DMS79 treated with DMSO at 0.1 percent for 48 hours (cell line): Measurements from ENCODE around the gene PKP4.
A peak's percentile ranks its signal among the peaks of the same experiment; 100 is the strongest.

Experiments
- DNase-seq: peaks from one replicate; lab custom pipeline; 2025; lab: John Stamatoyannopoulos, UW

PKP4 gene

DNA sequence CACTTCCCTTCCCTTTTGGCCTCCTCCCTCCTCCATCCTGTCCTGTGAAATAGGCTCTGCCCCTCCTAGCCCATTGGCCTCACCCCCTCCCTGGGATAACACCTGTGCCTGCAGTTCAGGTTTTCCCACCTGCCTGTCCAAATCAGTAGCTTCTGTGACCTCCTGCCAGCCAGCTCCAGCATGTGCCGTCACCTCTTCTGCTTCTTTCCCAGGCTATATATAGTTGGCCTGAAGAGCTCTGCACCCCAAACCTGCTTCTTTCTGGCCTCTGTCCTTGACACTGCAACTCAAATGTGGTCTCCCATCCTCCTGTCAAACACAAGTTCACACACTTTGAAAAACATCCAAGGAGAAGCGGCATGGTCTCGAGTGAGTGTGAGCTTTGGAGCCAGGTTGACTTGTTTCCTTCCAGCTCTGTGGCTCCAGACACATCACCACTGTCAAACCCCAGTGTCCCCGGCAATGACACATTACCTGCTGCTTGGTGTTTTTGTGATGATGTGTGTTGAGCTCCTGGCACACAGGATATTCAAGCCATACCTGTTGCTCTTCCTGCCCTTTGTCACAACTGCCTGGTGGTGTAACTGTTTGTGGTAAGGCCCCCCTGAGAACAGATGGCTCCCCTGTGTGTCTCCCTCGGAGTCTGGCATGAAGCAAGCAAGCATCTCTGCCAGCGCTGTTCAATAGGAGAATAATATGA lies 194.8 kb downstream of the PKP4 start:
- no peak for DNase-seq

GRCh38 chr2:158655628-158656027 lies 198.9 kb downstream of the PKP4 start:
- no peak for DNase-seq

GRCh38 chr2:158656492-158657229 lies 199.9 kb downstream of the PKP4 start:
- DNase-seq = no peak

GRCh38 chr2:158658396-158658795 lies 201.6 kb downstream of the PKP4 start:
- no peak for DNase-seq

DNA sequence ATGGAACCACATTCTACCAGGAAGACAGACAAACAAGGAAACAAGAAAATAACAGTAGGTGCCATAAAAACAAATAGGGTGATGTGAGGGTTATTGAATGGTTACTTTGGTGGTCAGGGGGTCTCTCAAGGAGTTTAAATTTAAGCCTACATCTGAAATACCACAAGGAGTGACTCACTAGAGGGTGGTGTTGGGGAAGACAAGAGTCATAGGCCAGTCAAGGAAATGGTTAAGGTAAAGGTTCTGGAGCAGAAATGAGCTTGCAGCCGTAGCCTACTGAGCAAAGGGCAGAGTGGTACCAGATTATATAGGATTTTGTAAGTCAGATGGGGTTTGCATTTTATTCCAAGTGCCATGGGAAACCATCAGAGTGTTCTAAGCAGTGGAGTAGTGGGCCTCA lies 202.7 kb downstream of the PKP4 start:
- DNase-seq = no peak

DNA sequence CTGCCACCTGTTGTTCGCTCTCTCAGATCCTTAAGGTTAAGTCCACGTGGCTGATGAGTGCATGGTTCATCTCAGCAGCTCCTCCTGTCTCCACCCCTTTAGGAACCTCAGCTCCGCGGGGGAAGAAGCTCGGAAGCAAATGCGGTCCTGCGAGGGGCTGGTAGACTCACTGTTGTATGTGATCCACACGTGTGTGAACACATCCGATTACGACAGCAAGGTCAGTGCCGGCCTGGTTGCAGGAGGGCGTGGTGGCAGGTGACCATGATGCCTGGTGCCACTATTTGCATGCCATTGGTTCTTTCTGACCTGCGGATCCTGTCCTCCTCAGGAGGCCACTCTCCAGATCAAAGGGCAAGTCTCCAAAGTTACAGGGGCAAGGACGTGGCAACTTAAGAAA lies 204.5 kb downstream of the PKP4 start:
- DNase-seq = no peak

DNA sequence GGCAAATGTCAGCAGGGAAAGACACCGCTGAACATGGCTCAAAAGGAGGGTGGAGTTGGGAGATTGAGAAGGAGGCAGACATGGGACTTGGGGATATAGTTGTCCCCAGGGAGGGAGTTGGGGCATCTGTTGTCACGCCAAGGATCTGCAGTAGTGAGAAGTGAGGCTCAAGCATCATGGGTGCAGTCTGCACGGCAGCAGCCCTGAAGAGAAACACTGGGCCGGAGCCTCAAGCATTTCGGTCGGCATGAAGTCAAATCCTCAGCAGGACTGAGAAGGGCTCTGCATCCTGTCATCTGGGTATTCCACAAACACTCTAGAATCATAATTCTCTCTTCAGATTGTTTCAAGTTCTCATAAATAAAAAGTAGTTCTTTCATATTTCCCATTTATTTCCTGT lies 205.7 kb downstream of the PKP4 start:
- DNase-seq = no peak

DNA sequence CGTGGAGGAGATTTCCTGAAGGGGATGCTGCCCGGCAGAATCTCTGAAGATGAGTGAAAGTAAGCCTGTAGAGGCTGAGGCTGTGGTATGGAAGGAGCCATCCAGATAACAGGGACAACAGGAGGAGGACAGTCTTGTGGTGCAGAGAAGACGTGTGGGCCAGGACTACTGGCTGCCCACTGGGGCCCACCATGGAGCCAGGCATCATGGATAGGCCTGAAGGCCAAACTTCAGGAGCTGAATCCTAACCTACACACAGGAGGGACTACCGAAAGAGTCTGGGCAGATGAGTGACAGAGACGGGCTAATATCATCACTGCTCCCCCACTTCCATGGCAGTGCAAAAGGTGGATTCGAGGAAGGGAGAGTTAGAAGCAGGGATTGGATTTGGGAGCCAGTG lies 207.0 kb downstream of the PKP4 start:
- no peak for DNase-seq

DNA sequence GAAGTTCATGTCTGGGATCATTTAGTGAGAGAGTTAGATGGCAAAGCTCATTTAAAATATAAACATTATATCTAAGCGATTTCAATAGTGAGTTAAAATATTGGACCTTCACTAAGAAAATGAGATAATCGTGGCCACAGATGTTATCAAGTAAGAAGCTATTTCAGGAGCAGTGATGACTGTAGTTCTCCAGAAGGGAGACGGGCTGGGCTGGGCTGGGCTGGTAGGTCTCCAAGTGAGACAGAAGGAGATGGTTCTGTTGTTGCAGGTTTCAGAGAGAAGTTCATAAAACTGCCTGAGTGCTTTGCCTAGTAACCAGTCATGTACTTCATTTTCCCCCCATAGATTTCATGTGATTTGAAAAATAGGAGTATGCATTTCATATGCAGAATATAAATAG lies 208.2 kb downstream of the PKP4 start:
- no peak for DNase-seq

GRCh38 chr2:158665536-158666302 lies 209.0 kb downstream of the PKP4 start:
- DNase-seq = no peak

- DNase-seq = no peak
Observed at GRCh38 chr2:158666969-158667368, 210.2 kb downstream of the PKP4 start.

DNA sequence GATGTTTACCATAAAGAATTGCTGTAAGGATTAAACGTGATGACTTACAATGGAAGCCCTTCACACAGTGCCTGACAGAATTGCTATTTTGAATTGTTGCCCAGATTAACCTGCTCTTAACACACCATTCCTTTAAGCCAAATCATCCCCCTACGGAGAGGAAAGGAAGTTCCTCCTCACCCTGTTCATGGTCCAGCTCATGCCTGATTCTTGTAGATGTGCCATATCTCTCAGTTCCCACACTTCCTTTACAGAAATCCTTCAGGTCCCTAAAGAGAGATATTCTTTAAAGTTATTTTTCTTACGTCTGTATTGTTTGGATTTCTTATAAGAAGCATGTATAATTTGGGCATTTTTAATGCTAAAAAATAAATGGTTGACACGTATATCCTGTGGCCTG lies 210.8 kb downstream of the PKP4 start:
- DNase-seq = no peak

GRCh38 chr2:158668001-158668765 lies 211.4 kb downstream of the PKP4 start:
- no peak for DNase-seq

- no peak for DNase-seq
Observed at GRCh38 chr2:158670292-158670691, 213.5 kb downstream of the PKP4 start.

DNA sequence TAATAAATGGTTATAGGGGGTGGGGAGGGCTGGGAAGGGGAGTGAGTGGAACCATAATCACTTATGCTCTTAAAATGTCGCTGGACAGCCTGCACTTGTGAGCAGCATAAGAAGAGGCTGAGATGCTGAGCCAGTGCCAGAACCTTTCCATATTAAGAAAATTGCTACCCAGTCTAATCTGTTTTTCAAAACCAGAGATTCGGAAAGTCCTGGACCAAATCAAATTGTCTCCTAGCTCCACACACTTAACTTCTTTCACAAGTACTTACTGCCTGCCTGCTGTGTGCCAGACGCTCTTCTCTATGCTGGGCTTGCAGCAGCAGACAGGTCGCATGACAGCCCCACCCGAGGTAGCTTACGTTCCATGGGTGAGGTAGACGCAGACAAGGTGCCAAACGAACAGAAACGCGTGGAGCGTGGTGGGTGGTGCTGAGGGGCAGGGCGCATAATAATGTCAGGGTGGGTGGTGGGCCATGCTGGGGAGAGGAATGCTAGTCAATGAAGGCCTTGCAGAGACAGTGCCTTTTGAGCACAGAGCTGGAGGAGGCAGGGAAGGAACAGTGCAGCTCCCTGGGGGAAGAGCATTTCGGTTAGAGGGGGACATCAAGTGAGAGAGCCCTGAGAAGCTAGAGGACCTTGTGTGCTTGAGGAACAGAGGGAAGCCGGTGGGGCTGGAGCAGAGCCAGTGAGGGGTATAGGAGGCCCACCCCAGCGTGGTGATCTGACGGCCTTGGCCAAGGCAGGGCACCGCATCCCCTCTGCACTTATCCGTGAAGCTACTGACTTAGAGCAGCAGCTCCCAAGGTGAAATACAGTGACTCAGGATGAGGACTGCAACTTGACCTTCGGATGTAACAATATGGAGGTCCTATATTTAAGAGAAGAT lies 214.9 kb downstream of the PKP4 start:
- DNase-seq = peak; percentile 90

GRCh38 chr2:158676295-158676694 lies 219.5 kb downstream of the PKP4 start:
- DNase-seq = no peak

DNA sequence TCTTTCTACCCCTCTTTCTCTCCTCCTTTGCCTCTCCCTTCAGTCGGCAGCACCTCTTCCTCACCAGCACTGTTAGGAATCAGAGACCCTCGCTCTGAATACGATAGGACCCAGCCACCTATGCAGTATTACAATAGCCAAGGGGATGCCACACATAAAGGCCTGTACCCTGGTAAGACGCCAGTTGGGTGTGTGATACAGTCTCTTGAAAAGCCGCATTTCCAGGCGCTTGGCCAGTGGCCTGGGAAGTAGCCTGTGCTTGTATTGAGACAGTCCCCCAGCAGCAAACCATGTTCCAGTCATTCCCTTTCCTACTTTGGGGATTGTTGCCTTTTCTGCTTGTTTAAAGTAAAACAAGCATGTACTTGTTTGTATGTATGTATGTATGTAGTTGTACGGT lies 219.9 kb downstream of the PKP4 start:
- no peak for DNase-seq

GRCh38 chr2:158677542-158677941 lies 220.8 kb downstream of the PKP4 start:
- no peak for DNase-seq

DNA sequence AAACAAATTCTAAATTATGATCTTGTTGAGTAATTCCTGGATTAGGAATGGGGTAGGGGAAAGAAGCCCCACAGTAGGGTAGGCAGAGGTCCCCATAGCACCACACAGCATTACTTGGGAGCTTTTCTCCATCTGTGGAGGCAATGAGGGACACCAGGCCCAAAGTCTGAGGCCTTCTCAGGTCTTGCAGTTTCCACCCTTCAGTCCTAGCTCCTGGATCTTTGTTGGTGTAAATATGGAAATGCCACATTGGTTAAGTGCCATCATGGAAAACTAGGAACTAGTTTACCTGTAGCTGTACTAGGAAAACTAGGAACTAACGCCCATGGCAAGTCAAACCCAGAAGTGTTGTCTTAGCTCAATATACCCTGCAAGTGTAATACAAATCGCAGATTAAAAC lies 225.1 kb downstream of the PKP4 start:
- DNase-seq = no peak

DNA sequence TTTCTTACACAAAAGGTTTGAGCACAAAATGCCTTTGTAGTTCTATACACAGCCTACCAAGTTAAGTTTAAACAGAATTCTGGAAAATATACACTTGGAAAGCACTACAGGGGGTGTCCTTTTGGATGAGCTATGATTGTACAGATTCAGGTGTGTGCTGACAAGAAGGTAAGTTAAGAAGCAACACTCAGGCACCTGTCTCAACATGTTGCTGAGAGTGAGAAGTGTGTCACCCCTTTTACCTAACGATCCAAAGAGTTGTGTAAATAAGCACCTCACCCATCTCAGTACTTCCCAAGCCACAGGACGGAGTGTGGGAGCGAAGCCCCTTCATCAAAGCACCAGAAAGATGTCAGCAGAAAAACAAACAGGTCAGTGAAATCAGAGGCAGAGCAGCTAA lies 228.9 kb downstream of the PKP4 start:
- peak; percentile 33 for DNase-seq

DNA sequence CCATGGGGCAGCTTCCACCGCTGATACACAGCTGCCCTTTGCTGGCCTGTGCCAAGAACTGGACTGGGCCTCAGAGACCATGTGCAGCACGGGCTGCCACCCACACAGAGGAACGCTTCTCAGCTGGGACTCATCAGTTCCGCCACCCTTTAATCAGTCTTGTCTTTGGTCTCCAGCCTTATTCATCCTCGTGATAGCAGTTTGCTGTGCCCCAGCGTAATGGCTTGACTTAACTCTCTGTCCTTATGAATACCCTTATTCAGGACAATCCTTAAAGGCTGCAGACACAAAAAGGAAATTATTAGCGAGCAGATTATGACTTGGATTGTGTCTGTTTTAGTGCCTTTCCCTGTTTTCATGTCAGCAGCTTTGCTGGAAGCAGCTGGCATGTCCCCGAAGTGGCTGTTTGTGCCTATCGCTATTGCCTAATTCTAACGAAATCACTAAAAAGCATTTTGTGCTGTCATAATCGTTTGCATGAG lies 229.5 kb downstream of the PKP4 start:
- DNase-seq = no peak
